Thoracic aorta (tissue), 2 donors: ENCODE measurements around the gene ORMDL3. TPM values are rescaled to one million over a fixed set of nuclear protein-coding genes. Genes with fewer than 3 reads are reported as not detected.
A peak's percentile ranks its signal among the peaks of the same experiment; 100 is the strongest.

Experiments used
- ATAC-seq: fragments of 150-250 bp; one replicate; pipeline ENCODE4 v1.8.0; 2017; ENCODE audit warnings: low read depth; ENCODE audit not compliant: insufficient number of reproducible peaks, low FRiP score
- DNase-seq: peaks from one replicate; pipeline ENCODE4 v3.0.0-alpha.2; 2020; ENCODE audit warnings: low spot score
- H3K27ac ChIP-seq, 2 donors: fragments of 200-600 bp; sonication (generic); 1 replicate in 1 of 2; 2 replicates in 1 of 2; pipeline ENCODE4 v1.5.1; 2016; ENCODE audit warnings: mild to moderate bottlenecking in 2 of 2, moderate library complexity in 2 of 2
- H3K27me3 ChIP-seq: fragments of 200-600 bp; sonication (generic); replicated peaks from 2 replicates; pipeline ENCODE4 v1.6.0; 2016; ENCODE audit warnings: mild to moderate bottlenecking; ENCODE audit not compliant: insufficient read depth
- H3K36me3 ChIP-seq: fragments of 200-600 bp; sonication (generic); one replicate; pipeline ENCODE4 v1.5.1; 2016
- H3K4me1 ChIP-seq, 2 donors: fragments of 200-600 bp; sonication (generic); 1 replicate in 1 of 2; 2 replicates in 1 of 2; pipeline versions ENCODE4 v1.5.1 to v1.6.0; 2016; ENCODE audit warnings: low read depth in 2 of 2, mild to moderate bottlenecking in 1 of 2; ENCODE audit not compliant: control insufficient read depth in 1 of 2
- H3K4me3 ChIP-seq: fragments of 200-600 bp; sonication (generic); 2 replicates; pipeline ENCODE4 v1.5.1; 2016; ENCODE audit warnings: mild to moderate bottlenecking
- H3K9me3 ChIP-seq: fragments of 200-600 bp; sonication (generic); 2 replicates; pipeline ENCODE4 v1.5.1; 2016
- total RNA-seq, 2 donors: library from RNA; depleted of rRNA; stranded (reverse); fragments of >200 nt; gene quantifications; one replicate each; pipeline versions ENCODE4 v1.1.0 to v1.2.3, GENCODE V29; 2016
- TF ChIP-seq, protein P1 (sequence below): fragments of 200-600 bp; sonication (generic); IDR thresholded peaks from one replicate; pipeline ENCODE4 v1.5.1; 2019; ENCODE audit warnings: antibody characterized with exemption

Gene ORMDL3
- total RNA-seq, 2 donors from 2014 or later, result 43.3 to 64.0 TPM

DNA sequence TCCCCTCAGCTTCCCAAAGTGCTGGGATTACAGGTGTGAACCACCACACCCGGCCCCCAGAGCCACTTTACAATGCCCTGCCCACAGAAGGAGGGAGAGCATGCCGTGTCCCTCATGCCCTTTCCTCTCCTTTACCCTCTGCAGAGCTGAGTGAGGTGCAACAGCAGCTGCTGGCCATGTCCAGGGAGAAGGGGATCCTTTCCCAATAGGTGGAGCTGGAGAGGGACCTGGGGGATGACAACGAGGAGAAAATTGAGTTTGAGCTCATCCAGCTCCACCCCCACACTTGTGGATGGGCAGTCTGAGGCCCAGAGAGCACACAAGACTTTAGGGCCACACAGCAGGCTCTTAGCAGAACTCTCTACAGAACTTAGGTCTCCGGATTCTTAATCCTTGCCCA is 27.5 kb upstream of the ORMDL3 start:
- H3K4me3 ChIP-seq, result no peak overlapping the region
- ATAC-seq (no peak), DNase-seq (no peak)
- no peak overlapping the region for H3K27ac ChIP-seq
- H3K27me3 ChIP-seq, result no peaks in the 10 kb centered on the region
- H3K4me1 ChIP-seq, result peaks cover 4 to 11% of the 10 kb centered on the region in 2 donors
- TF ChIP-seq, protein P1, sequence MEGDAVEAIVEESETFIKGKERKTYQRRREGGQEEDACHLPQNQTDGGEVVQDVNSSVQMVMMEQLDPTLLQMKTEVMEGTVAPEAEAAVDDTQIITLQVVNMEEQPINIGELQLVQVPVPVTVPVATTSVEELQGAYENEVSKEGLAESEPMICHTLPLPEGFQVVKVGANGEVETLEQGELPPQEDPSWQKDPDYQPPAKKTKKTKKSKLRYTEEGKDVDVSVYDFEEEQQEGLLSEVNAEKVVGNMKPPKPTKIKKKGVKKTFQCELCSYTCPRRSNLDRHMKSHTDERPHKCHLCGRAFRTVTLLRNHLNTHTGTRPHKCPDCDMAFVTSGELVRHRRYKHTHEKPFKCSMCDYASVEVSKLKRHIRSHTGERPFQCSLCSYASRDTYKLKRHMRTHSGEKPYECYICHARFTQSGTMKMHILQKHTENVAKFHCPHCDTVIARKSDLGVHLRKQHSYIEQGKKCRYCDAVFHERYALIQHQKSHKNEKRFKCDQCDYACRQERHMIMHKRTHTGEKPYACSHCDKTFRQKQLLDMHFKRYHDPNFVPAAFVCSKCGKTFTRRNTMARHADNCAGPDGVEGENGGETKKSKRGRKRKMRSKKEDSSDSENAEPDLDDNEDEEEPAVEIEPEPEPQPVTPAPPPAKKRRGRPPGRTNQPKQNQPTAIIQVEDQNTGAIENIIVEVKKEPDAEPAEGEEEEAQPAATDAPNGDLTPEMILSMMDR, result no peak
- no peaks in the 10 kb centered on the region for H3K9me3 ChIP-seq
- no peaks in the 10 kb centered on the region for H3K36me3 ChIP-seq

DNA sequence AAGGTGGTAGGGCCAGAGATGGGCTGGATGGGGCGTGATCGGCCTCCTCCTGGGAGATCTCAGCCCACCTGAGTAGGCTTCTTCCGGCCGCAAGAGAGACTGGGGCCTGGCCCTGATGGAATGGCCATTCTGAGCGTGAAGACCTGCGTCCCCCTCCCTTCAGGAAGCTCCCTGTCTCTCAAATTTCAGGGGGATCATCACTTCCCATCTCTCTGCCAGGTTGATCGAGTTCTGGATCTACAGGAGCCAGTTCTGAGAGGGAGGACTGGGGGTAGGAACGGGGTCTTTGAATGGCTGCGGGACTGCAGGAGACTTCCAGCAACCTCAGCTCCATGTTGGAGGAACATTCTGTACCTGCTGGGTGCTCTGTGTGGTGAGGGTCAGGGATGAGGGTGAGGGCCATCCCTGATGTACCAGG is 26.1 kb upstream of the ORMDL3 start:
- ATAC-seq (no peak), DNase-seq (no peak)
- no peaks in the 10 kb centered on the region for H3K27me3 ChIP-seq
- no peaks in the 10 kb centered on the region for H3K9me3 ChIP-seq
- TF ChIP-seq, protein P1, result no peak
- no peaks in the 10 kb centered on the region for H3K36me3 ChIP-seq
- peak overlapping the region; percentile 66 for H3K4me3 ChIP-seq
- H3K4me1 ChIP-seq, result peaks cover 4 to 11% of the 10 kb centered on the region in 2 donors
- H3K27ac ChIP-seq, result peak overlapping the region; percentile 18 to 45

DNA sequence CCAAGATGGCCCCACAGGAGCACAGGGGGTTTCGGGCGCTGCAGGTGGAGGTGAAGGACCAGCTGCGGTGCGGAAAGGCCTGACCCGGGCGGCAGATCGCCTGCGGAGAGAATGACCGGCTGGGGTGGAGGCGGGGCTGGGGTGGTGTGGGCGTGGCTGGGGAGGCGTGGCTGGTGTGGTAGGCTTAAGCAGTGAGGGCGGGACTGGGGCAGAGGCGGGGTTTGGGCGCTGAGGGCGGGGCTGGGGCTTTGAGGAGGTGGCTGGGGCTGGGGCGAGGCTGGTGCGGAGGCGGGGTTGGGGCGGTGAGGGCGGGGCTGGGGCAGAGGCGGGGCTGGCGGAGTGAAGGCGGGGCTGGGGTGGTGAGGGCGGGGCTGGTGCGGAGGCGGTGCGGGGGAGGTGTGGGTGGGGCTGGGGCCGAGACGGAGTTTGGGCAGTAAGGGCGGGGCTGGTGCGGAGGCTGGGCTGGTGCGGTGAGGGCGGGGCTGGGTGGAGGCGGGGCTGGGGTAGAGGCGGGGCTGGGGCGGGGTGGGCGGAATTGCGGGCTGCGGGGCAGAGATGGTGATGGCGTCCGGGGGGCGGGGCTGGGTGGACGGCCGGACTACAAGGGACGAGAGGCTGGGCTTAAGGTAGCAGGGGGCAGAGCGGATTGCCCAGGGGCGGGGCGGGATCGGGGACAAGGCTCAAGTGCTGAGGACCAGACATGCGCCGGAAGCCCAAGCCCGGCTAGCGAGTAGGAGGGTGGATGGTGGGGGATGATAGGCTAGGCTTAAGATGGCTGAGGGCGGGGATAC is 25.5 kb upstream of the ORMDL3 start:
- H3K9me3 ChIP-seq, result no peaks in the 10 kb centered on the region
- TF ChIP-seq, protein P1, result no peak
- H3K27me3 ChIP-seq, result no peaks in the 10 kb centered on the region
- H3K4me1 ChIP-seq, result peaks cover 4 to 11% of the 10 kb centered on the region in 2 donors
- peak; percentile 88 for ATAC-seq
- H3K4me3 ChIP-seq, result peak overlapping the region; percentile 76
- H3K36me3 ChIP-seq, result no peaks in the 10 kb centered on the region
- peak overlapping the region; percentile 64 to 68 for H3K27ac ChIP-seq
- peak; percentile 99 for DNase-seq

DNA sequence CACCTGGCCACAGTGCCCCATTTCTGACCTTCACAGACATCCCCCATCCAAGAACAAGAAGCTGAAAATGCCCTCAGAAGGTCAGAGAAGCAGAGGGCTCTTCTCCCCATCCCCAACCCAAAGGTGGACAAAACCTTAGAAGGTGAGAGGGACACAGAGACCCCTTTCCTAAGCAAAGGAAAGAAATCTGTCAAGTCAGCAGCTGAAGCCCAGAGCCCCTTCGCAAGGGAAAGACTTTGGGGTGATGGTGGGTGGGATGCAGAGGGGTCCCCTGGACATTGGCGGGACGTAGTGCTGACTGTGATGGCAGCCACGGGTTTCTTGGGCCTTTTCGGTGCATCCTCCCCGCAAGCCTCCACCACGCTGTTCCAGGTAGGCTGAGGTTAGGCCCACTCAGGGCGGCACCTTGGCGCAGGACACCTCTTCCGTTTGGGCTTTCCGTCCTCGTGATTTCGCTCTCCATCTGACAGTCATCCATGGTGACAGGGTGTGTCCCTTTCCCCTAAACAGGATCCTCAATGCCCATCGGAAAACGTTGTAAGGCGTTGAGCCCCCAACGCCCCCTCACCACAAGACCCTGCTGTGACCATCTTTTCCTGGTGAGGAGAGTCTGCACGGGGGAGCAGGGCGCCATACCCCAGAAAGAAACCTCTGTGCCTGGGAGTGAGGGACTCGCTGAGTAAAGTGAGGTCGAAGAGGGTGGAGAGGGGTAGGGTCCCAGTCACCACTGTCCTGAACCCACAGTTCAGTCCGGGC is 24.7 kb upstream of the ORMDL3 start:
- Histone ChIP-seq H3K27me3 (no peaks in the 10 kb centered on the region), H3K9me3 (no peaks in the 10 kb centered on the region), H3K36me3 (no peaks in the 10 kb centered on the region), H3K27ac (peak overlapping the region; percentile 64 to 68), H3K4me3 (peak overlapping the region; percentile 76), H3K4me1 (peaks cover 4 to 11% of the 10 kb centered on the region in 2 donors)
- ATAC-seq (peak; percentile 1), DNase-seq (no peak)
- TF ChIP-seq, protein P1, result no peak

DNA sequence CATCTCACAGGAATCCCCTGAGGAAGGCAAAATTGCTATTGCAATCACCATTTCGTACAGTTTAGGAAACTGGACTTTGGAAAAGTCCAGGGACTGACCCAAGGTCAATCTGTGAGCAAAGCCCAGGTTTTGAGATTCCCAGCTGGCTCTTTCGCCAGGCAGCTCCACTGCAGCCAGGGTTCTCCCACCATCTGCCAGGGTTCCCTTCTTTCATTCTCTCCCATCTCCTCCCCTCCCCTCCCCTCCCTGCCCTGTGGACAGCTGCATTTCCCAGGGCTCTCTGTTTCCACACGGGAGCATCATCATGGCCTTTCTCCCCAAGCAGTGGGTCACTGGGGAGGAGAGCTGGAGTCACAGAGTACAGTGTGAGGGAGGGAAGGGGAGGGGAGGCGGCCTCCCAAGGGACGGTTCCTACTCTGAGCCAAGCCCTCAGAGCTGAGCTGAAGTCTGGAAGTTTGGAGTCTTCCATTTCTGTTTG is 23.5 kb upstream of the ORMDL3 start:
- no peaks in the 10 kb centered on the region for H3K27me3 ChIP-seq
- ATAC-seq (no peak), DNase-seq (no peak)
- H3K36me3 ChIP-seq, result no peaks in the 10 kb centered on the region
- H3K4me3 ChIP-seq, result no peak overlapping the region
- H3K9me3 ChIP-seq, result no peaks in the 10 kb centered on the region
- H3K27ac ChIP-seq, result no peak overlapping the region
- TF ChIP-seq, protein P1, result no peak
- peaks cover 4 to 11% of the 10 kb centered on the region in 2 donors for H3K4me1 ChIP-seq
